CD4-positive, alpha-beta T cell treated with Interleukin-2 at 100 ng/mL for 4 hours (primary cell): ENCODE results near the gene MMP11.

ENCODE experiments used
- DNase-seq: peaks from one replicate; pipeline ENCODE4 v3.0.0-alpha.2; 2020; ENCODE audit warnings: low spot score

Gene MMP11

DNA sequence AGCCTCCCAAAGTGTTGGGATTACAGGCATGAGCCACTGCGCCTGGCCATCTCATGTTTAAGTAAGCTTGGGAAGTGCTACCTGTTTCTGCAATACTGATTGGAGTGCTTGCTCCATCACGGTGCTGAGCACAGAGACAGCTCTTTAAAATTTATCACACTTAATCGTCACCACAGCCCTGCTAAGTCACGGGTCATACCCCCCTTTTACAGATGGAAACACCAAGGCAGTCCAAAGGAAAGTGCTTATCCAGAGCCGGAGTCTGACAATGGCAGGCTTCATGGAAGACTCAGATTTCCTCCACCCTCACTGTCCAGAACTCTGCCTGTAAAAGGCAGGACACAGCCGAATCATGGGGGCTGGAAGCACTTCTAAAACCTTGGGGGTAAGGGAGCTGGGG, 12.6 kb upstream of the MMP11 start:
- no peak for DNase-seq

DNA sequence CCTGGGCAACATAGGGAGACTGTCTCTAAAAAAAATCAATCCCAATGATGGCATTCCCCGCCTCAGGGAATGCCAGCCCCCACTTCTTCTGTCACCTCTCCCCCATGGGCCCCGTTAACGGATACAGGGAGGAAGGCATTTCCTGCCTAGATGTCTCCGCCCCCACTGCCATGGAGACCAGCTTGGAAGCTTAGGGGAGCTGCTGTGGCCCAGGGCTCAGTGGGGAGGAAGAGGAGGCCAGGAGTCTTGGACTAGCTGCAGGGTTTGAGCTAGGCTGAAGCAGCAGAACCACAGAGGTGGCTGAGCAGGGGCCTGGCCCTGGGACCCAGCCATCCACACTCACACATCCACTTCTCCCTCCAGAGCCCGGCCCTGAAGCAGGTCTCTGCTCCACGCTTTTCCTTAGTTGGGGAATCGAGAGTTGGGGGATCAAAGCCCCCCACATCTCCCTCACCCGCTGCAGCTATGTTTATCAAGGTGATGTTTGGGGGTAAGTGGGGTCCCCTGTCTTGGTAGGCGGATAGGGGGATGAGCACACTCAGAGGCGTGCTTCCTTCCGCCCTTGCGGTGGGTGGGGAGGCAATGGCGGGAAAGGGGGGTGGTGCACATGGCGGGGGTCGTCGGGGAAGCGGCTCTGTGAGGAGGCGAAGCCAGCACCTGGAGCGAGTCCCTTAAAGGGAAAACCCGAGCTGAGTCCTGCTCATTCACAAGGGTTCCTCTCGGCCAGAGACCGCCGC, 9.6 kb upstream of the MMP11 start, which contains the start of gene C22orf15:
Gene C22orf15 (plus strand): TSS at position 149 of the 737 bp plus-strand sequence. CDS start 317 bp downstream, at position 466.
- no peak for DNase-seq

DNA sequence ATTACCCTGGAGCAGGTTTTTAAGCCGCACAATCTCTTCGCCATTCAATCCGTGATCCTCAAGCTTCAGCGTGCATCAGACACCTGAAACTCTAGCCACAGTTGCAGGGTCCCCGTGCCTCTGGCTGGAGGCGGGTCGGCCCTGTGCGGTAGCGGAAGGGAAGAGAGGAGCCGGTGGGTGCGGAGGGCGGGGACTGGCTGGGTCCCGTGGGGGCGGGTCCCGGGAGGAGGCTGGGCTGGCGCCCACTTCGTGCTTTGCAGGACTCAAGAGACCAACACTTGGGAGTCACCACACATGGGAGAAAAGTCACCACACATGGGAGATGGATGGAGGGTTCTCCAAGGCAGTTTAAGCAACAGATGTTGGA, 9.1 kb upstream of the MMP11 start:
- DNase-seq = peak; percentile 40

DNA sequence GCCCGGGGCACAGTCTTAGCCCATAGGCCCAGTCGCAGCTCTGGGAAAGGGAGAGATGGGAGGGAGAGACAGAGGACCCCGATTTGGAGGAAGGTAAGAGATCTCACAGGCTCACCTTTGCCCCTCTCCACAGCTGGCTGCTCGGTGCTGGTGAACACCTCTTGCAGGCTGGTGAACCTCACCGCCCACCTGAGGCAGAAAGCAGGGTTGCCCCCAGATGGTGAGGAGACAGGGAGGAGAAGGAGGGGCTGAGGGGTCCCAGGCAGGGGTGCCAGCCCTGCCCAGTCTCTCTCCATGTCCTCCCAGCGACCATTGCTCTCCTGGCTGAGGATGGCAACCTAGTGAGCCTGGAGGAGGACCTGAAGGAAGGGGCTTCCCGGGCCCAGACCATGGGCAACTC, 8.7 kb upstream of the MMP11 start:
- no peak for DNase-seq

DNA sequence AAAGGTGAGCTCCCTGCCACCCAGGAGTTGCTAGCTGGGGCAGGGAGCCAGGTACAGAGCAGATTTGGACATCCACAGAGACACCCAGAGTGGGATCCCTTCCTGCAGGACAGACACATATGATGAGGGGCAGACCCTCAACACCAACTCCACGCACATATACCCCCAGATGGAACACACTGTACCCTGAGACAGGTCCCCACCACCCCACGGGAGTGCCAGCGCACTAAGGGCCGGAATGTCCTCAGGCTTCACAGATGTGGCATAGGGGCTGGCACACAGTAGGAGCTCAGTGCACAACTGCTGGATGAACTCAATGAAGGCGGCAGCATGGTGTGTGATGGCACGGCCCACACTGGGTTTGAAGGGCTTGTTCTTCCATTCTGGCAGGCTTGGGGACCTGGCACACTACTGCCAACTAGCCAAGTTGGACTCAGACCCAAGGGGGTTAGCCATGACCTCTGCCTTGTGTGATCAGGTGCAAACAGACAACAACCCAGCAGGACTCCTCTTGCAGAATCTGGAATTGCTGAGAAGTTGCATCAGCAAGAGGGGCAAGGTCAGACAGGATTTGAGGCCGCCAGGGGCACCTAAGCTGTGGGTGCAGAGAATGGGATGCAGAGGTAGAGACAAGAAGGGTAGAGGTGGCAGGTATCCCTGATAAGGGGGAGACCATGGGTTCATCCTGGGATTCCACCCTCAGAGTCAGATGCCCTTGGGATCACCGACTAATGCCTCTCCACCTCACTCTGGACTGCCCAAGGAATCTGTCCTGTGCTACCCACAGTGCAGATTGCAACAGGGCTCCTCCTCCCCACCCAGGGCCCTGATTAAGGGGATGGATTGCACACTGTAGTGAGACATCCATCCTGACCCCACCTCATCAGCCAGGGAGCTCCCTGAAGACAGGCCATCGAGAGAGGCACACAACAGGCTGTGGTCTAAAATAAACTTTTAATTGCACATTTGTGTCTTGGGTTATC, 7.5 kb upstream of the MMP11 start:
- DNase-seq = no peak

DNA sequence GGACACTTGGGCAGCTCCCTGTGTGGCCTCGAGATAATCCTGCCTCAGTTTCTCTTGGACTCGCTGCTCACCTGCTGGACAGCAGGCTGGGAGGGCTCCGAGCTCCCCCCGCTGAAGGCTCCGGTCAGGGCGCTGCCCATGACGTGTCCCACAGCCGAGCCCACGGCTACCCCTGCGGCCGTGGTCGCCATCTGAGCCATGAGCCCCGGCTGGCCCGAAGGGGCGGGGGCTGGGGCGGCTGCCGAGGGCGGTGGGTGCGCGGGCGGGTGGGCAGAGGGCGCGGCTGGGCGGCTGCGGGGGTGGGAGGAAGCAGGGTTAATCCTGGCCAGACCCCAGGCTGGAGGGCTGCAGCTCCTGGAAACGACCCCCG, 5.4 kb upstream of the MMP11 start:
- no peak for DNase-seq

DNA sequence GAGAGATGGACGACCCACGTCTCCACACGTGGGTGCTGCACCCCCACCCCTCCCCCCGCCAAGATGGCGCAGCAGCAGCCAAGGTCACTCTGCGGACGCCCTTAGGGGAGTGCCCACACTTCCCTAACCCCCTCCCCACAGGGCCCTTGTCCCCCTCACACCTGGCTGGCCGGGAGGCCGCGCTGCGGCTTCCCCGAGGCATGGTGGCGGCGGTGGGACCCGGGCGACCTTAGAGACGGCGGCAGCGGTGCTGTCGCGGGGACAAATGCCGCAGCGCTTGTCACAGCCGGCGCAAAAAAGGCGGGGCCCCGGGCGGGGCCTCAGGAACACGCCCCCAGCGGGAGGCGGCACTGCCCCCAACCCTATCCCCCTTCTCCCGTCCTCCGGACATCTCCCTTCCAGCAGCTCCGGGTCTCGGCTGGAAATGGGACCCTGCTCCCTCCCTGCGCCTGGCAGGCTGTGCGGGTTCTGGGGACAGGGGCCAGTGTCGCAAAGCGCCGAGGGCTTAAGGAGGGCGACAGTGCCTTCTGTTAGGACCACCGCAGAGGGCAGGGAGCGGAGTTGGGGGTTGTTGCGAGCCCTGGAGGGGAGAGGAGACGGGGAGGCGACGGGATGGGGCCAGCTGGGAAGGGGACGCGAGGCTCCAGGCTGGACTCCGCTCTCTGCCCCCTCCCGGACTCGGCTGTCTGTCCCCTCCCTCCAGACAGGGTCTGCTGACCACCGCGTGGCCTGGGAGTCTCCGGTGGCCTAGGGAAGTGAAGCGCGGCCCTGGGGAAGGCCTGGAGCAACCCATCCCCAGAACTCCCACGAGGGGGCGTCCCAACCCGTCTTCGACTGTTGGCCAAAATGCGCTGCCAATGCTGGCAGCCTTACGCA, 4.7 kb upstream of the MMP11 start, which contains the start of gene CHCHD10:
Gene CHCHD10 (minus strand): TSS at position 300 of the 876 bp plus-strand sequence. CDS start 98 bp downstream, at position 202.
- peak; percentile 66 for DNase-seq

DNA sequence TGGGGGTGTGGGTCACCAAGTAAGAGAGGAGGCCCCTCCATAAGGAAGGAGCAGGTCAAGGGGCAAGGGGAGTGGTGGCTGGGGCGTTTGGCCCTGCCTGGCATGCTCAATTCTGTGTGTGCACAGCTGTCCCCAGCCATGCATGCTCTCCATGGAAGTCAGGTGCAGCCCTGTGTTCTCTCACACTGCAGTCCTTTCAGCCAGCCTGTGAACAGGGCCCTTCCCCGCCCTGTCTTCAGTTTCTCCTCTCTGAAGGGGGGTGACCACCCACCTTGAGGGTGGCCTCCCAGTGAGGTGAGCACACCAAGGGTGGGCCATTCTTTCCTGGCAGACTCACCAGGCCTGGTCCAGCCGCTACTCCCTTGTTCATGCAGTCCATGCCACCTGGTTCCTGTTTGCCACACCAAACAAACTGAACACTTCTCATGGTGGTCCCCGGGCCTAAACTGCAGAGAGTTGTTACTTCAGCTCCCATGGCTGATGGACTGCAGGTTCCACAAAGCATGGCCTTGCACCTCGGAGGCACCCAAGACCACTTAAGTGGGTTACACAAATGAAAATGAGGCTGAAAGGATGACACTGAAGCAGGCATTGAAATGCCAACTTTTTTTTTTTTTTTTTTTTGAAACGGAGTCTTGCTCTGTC, 3.2 kb upstream of the MMP11 start:
- no peak for DNase-seq

DNA sequence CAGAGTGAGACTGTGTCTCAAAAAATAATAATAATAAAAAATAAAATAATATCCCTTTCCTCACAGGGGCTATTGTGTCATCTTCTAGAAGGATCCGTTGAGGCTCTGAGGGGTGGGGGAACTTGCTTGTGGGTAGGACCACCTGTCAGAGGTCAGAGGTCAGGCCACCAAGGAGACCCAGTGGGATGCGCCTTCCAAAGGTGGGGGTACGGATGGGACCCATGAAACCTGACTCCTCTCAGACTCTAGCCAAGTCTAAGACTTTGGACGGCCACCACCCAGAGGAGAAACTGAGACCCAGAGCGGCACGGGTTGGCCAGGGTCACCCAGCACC, 367 bp upstream of the MMP11 start:
- DNase-seq = no peak

DNA sequence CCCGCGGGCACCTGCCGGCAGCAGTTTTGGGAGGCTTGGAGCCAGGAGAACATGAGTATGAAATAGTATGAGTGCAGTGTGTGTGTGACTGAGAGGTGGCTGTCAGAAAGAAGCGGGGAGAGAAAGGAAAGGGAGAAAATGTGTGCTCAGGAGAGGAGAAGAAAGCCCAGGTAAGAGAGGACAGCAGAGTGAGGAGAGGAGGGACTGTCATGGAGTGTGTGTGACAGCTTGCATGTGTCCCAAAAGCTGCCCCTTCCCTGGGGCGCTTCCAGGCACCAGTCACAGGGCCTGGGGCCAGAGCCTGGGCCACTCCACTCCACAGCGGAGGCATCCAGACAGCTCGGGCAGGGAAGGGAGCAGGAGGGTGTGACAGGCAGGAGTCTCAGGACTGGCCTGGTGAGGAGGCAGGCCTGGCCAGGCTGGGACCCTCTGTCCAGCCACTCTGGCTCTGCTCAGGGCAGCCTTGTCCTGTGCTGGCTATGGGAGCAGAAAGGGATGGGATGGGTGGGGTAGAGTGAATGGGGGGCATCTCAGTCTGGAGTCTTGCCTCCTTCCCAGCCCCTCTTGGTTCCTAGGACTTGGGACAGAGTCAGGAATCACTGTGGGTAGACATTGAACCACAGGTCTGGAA, 949 bp downstream of the MMP11 start:
- no peak for DNase-seq

DNA sequence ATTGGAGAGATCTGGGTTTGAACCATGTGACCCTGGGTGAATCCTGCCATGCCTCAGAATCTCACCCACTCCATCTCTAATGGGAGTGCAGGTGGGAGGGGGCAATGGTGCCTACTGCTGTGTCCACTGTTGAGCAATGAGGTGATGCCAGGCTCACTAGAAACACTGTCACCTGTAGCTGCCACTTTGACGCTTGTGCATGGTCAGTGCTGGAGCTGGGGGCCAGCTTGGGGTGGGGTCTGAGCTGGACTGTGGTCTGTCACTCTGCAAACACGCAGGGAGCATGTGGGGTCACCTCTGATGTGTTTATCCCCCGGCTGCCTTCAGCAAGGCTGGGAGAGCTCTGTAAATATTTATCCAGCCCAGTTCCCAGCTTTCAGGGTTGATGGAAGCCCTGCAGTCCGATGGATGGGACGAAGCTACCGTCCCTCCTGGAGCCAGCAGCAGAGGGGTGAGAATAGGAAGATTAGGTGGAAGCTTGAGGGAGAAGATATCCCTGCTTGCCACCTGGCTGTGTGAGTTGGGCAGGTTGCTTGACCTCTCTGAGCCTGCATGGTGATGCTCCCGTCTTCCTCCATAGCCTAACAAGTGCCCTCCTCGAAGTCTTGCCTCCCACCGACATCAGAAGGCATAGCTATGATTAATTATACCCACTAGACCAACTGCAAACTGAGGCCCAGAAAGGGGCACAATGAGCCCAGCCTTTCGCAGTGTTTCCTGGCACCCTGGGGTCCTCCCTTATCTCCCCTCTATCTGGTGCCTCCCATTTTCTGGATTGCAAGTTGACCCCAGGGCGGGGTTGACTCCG, 1.7 kb downstream of the MMP11 start:
- no peak for DNase-seq

DNA sequence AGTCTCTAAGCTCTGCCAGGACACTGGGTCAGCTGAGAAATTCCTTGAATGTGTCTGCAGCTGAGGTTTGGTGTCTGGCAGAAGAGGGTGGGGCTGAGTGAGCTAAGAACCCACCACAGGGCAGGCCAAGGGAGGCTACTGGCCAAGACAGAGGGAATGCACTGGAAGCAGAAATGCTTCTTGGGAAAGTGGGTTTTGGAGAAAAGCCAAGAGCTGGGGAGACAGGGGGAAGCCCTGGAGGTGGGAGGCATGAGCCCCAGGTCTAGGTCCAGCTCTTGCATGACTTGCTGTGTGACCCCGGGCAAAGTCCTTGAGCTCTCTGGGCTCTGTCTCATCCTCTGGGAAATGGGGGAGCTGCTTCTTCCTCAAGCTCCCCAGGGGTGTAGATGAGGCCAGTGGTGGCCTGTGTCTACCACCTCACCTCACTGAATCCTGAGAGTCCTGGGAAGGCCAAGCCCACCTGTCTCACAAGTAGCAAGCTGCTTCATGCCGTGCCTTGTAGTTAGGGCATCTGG, 2.3 kb downstream of the MMP11 start:
- DNase-seq = no peak

DNA sequence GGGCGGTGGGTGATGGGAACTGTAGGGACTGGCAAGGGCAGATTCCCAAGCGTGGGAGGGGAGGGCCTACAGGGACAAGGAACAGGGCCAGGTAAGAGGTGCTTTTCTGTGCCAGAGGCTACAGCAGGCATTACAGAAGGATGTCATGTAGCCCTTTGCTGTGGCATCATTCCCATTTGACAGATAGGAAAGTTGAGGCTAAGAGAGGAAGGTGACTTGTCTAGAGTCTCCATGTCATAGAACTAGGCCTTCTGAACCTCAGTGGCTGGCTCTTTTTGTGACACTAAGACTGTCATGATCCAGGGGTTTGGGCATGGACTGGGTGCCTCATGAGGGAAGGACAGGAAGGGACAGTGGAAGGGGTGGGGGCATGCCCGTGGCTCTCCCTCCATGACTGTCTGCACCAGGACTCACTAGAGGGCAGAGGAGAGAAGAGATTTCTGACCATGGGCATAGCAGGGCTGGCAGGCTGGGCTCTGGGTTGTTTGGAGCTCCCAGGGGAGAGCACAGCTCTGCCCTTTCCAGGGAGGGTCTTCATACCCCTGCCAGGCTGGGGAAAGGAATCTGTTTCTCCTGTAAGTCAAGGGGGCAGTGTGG, 3.2 kb downstream of the MMP11 start:
- no peak for DNase-seq

DNA sequence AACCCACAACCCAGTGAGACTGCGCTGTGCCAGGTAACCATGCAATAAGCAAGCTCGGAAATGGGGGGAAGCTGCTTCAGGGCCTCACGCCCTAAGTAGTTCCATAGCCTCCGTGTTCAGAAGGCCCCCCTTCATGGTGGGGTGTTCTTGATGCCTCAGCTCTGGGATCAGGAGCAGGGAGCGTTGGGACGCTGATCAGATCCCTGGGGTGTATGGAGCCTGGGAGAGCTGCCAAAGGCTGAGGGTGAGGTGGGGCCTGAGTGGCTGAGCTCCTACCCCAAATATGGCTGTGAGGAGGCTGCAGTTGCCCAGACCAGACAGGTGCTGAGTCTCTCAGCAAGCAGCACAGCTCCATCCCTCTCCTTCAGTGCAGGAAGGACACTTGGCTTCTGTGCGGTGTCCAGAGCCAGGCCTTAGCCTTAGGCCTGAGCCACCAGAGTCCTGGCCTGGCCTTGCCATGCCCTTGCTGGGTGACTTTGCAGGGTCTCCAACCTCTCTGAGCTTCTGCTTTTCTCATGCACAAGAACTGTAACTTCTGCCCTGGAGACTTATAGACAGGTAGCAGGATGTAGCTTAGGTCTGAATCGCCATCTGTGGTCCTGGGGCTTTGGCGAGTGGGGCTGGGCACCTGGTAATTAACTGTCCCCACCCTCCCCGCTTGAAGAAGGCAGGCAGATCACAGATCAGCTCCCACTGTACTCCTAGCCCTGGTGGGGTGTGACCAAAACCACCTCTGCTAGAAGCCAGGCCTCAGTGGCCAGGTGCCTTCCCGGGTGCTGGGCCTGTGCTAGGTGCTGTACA, 5.3 kb downstream of the MMP11 start:
- DNase-seq = no peak

DNA sequence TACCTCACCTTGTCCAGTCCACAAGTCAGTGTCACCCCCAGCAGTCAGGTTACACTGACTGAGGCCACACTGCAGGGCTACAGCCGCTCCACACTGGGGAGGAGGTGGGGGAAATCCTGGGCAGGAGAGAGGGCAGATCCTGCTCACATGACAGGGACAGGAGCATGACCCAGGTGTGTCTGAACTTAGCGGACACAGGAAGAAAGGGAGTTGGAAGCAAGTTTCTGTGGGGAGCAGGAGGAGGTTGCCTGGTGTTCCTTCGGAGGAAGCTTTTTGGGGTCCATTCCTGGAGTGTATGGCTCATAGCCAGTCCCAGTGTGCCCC, 5.9 kb downstream of the MMP11 start:
- DNase-seq = no peak

DNA sequence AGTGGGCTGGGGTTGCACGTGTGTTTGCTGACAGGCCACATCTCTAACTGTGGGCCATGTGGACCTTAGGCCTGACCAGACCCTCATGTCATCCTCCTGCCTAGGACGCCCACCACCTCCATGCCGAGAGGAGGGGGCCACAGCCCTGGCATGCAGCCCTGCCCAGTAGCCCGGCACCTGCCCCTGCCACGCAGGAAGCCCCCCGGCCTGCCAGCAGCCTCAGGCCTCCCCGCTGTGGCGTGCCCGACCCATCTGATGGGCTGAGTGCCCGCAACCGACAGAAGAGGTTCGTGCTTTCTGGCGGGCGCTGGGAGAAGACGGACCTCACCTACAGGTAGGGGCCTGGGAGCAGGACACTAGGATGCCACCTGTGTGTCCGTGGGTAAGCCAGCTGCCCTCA, 6.4 kb downstream of the MMP11 start:
- DNase-seq = no peak

DNA sequence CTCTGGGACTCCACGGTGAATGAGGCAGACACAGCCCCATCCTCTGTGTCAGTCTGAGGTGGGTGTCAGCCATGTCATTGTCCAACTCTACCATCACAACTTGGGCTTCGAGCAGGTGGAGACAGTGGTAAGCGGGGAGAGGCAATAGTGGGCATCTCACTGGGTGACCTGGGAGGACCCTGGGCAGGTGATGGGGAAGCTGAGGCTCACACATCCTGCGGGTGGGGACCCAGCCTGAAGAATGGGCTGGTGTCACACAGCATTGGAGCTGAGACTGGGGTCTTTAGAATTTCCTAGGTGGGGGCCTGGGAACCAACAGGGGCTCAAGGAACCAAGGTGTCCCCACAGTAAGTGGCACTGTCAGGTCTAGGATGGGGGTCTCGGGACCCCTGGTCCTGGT, 7.1 kb downstream of the MMP11 start:
- no peak for DNase-seq

DNA sequence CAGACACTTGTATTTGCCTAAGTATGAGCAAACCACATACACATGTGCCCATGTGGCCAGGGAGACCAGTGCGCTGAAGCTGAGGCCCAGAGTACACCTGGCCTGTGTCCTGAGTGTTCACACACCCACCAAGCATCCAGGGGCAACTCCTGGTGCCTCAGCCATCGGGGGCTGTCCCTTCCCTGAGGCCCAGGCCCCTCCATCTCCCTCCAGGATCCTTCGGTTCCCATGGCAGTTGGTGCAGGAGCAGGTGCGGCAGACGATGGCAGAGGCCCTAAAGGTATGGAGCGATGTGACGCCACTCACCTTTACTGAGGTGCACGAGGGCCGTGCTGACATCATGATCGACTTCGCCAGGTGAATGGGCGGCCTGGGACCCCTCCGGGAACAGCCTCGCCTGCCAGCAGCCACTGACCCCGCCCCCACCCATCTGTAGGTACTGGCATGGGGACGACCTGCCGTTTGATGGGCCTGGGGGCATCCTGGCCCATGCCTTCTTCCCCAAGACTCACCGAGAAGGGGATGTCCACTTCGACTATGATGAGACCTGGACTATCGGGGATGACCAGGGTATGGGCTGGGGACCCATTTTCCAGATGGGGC, 7.6 kb downstream of the MMP11 start:
- no peak for DNase-seq

DNA sequence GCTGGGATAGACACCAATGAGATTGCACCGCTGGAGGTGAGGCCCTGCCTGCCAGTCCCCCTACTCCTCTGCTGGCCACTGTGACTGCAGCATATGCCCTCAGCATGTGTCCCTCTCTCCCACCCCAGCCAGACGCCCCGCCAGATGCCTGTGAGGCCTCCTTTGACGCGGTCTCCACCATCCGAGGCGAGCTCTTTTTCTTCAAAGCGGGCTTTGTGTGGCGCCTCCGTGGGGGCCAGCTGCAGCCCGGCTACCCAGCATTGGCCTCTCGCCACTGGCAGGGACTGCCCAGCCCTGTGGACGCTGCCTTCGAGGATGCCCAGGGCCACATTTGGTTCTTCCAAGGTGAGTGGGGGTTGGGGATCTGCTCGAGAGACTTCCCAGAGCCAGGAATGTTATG, 8.4 kb downstream of the MMP11 start:
- no peak for DNase-seq
